Measurements from ENCODE around the gene IFIT2.

Gene IFIT2

GRCh38 chr10:89273680-89274079, 28.2 kb upstream of the IFIT2 start:
- H3K79me2 ChIP-seq (ENCODE audit: insufficient read depth, low read length): no peaks in the 10 kb centered on the region
- H3K9me2 ChIP-seq (replicated peaks; ENCODE audit: low read depth, low read length): no peaks in the 10 kb centered on the region
- H3K9me3 ChIP-seq (ENCODE audit: insufficient read depth, low read depth, low read length): no peaks in the 10 kb centered on the region
- H3F3A ChIP-seq (ENCODE audit: low read depth): no peaks in the 10 kb centered on the region; the same call in 1 of the 2 replicates
- no peaks in the 10 kb centered on the region for H3K27me3 ChIP-seq (ENCODE audit: insufficient read depth, low read length, poor library complexity, severe bottlenecking)
- H3K36me3 ChIP-seq (ENCODE audit: insufficient read depth, low read length): no peaks in the 10 kb centered on the region
- no peaks in the 10 kb centered on the region for H4K20me1 ChIP-seq (ENCODE audit: insufficient read depth, low read length, poor library complexity, severe bottlenecking)
- no peak overlapping the region for H3K9ac ChIP-seq (ENCODE audit: low read depth, low read length, poor library complexity, severe bottlenecking)
- no peak overlapping the region for H2AFZ ChIP-seq (ENCODE audit: low read length)
- no peak overlapping the region for H3K4me2 ChIP-seq (ENCODE audit: low read depth, low read length, poor library complexity, severe bottlenecking)
- H3K4me1 ChIP-seq (ENCODE audit: insufficient read depth, low read length, poor library complexity, severe bottlenecking): no peaks in the 10 kb centered on the region
- H3K4me3 ChIP-seq (ENCODE audit: low read length, poor library complexity, severe bottlenecking): no peak overlapping the region
- TF ChIP-seq CTCF (conservative IDR thresholded peaks at IDR 0.05; ENCODE audit: low read length): no peak
- no peak for TF ChIP-seq EZH2phosphoT487 (IDR thresholded peaks at IDR 0.05; ENCODE audit: borderline replicate concordance)

- Histone ChIP-seq H3K9ac (ENCODE audit: low read depth, low read length, poor library complexity, severe bottlenecking) (no peak overlapping the region), H2AFZ (ENCODE audit: low read length) (no peak overlapping the region)
These were observed 26.9 kb upstream of the IFIT2 start for GRCh38 chr10:89274928-89275327.

GRCh38 chr10:89275383-89275782, 26.5 kb upstream of the IFIT2 start:
- Histone ChIP-seq H3K9me3 (ENCODE audit: insufficient read depth, low read depth, low read length) (no peaks in the 10 kb centered on the region), H4K20me1 (ENCODE audit: insufficient read depth, low read length, poor library complexity, severe bottlenecking) (no peaks in the 10 kb centered on the region), H2AFZ (ENCODE audit: low read length) (no peak overlapping the region), H3K36me3 (ENCODE audit: insufficient read depth, low read length) (no peaks in the 10 kb centered on the region), H3K4me2 (ENCODE audit: low read depth, low read length, poor library complexity, severe bottlenecking) (no peak overlapping the region), H3K9me2 (replicated peaks; ENCODE audit: low read depth, low read length) (no peaks in the 10 kb centered on the region), H3K79me2 (ENCODE audit: insufficient read depth, low read length) (no peaks in the 10 kb centered on the region), H3F3A (ENCODE audit: low read depth) (no peaks in the 10 kb centered on the region; the same call in 1 of the 2 replicates), H3K4me3 (ENCODE audit: low read length, poor library complexity, severe bottlenecking) (no peak overlapping the region), H3K9ac (ENCODE audit: low read depth, low read length, poor library complexity, severe bottlenecking) (no peak overlapping the region), H3K4me1 (ENCODE audit: insufficient read depth, low read length, poor library complexity, severe bottlenecking) (no peaks in the 10 kb centered on the region), H3K27me3 (ENCODE audit: insufficient read depth, low read length, poor library complexity, severe bottlenecking) (no peaks in the 10 kb centered on the region)
- TF ChIP-seq CTCF (conservative IDR thresholded peaks at IDR 0.05; ENCODE audit: low read length): no peak
- TF ChIP-seq EZH2phosphoT487 (IDR thresholded peaks at IDR 0.05; ENCODE audit: borderline replicate concordance): no peak

More at GRCh38 chr10:89274928-89275327, 26.9 kb upstream of the IFIT2 start:
- H3K4me3 ChIP-seq (ENCODE audit: low read length, poor library complexity, severe bottlenecking): no peak overlapping the region
- H3K9me3 ChIP-seq (ENCODE audit: insufficient read depth, low read depth, low read length): no peaks in the 10 kb centered on the region
- H3F3A ChIP-seq (ENCODE audit: low read depth): no peaks in the 10 kb centered on the region; the same call in 1 of the 2 replicates
- H3K27me3 ChIP-seq (ENCODE audit: insufficient read depth, low read length, poor library complexity, severe bottlenecking): no peaks in the 10 kb centered on the region
- TF ChIP-seq CTCF (conservative IDR thresholded peaks at IDR 0.05; ENCODE audit: low read length) (no peak), EZH2phosphoT487 (IDR thresholded peaks at IDR 0.05; ENCODE audit: borderline replicate concordance) (no peak)
- H3K79me2 ChIP-seq (ENCODE audit: insufficient read depth, low read length): no peaks in the 10 kb centered on the region
- H4K20me1 ChIP-seq (ENCODE audit: insufficient read depth, low read length, poor library complexity, severe bottlenecking): no peaks in the 10 kb centered on the region
- no peaks in the 10 kb centered on the region for H3K36me3 ChIP-seq (ENCODE audit: insufficient read depth, low read length)
- H3K4me1 ChIP-seq (ENCODE audit: insufficient read depth, low read length, poor library complexity, severe bottlenecking): no peaks in the 10 kb centered on the region
- no peaks in the 10 kb centered on the region for H3K9me2 ChIP-seq (replicated peaks; ENCODE audit: low read depth, low read length)
- H3K4me2 ChIP-seq (ENCODE audit: low read depth, low read length, poor library complexity, severe bottlenecking): no peak overlapping the region
